HG03139 (cell line): ENCODE results near the gene ATG7.
"Not testable (repeated sequence)": the region's sequence is repeated elsewhere in the genome, so short reads cannot be mapped to it uniquely, and the experiment has no call there.

Experiments
- ATAC-seq: cut with Tn5 transposase; IDR thresholded peaks from one replicate; pipeline ENCODE4 v1.9.1; 2021; ENCODE audit not compliant: unreplicated experiment

ATG7 gene

DNA sequence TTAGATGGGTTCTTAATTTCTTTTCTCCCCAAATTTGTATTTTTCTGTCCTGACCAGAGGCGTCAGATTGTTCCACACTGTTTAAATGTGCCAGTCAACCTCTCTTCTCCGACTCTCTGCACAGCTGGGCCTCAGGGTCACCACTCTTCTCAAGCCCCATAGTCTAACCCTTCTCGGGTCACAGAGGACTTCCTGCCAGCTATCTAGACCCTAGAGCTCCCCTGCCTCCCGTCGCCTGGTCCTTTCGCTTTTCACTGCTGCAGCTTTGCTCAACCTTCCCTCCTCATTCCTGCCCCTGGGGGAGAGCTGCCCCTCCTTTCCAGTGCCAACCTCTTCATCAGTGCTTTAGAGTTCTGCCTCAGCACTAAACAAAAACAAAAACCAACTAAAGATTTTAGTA lies 151.7 kb downstream of the ATG7 start:
- ATAC-seq, result no peak

DNA sequence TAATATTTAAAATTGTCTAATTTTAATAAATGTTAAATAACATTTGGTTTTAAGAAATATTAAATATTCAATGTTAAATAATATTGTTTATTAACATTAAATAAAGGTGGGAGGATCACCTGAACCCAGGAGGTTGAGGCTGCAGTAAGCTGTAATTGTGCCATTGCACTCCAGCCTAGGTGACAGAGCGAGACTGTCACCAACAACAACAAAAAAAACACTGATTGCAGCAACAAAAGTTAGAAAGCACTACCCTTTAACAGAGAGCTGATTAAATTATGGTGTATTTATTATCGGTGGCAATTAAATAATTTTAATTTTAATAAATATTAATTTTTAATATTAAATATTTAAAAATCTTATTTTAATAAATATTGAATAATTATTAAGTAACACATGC lies 152.1 kb downstream of the ATG7 start:
- ATAC-seq, result no peak

DNA sequence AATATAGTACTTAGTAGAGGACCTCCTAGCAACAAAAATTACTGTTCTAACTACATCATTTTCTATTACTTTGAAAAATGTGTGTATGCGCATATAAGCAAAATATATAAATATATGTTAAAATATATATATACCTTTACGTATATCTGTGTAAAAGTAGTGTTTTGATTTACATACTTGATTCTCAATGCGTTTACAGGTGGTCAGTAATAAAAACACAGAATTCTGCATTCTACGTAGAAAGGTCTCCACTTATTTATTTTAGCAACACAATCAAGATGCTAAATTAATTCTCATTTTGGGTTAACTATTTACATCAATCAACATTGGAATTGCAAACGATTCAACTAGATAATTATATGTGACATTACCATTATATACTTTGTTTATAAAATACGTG lies 158.0 kb downstream of the ATG7 start:
- no peak for ATAC-seq

DNA sequence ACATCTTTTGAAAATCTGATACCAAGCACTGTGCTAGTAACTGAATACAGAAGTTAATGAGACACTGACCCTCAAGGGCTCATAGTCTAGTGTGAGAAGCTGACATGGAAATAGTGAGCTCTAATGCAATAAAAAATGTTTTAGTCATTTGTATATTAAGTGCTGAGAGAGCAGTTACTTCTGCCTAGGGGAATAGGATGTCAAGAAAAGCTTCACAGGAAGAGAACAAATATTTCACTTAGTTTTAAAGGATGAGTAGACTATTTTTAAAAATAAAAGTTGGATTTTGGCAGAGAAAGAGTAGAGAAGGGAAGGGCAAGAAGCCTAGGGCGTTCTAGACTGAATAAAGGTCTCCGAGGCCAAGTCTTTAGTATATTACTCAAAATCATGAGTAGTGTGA lies 158.4 kb downstream of the ATG7 start:
- no peak for ATAC-seq

- no peak for ATAC-seq
These were observed 159.1 kb downstream of the ATG7 start for GRCh38 chr3:11431319-11431718.

DNA sequence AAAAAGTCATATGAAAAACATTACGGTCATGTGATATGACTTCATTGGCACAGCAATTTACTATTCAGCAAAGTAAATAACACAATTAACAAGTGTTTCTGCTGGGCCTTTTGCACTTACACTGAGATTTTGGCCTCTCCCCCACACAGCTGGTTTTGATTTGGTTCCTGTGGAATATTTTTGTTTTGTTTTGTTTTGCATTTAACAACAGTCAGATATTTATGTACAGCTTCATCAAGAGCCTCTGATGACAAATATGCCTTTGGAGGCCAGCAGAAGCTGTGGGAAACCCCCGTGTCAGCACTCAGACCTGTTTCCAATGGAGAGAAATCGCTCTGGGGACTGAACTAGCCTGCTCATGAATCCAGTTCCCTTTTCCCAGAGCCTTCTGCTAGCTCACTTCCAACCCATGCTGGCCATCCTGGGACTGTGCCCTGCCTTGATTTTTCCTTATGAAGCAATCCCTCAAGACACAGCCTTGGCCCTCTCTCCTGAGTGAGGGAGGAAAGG lies 161.9 kb downstream of the ATG7 start:
- ATAC-seq, result no peak

DNA sequence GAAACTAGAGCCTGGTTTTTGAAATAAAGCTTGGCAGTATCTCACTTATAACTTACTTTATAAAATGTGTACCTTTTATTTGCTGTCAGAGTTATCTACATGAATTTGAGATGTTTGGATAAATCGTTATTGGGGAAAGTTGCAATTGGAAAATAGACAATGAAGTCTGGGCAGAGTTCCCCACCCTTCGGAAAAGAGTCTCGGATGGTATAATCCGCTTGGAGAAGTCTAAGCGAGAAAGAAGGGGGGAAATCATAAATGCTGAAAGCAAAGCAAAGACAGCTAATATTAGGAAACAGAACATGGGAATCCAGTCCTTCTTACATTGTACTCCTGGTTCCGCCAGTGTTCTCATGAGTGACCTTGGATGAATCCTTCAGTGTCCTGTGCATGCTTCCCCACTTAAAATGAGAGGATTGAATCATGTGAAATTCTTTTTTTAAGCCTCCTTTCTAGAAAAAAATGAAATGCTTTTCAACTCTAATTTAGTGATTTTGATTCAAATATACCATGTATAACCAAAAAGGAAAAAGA lies 162.4 kb downstream of the ATG7 start:
- ATAC-seq, result no peak

GRCh38 chr3:11435440-11436165 lies 163.4 kb downstream of the ATG7 start:
- no peak for ATAC-seq

DNA sequence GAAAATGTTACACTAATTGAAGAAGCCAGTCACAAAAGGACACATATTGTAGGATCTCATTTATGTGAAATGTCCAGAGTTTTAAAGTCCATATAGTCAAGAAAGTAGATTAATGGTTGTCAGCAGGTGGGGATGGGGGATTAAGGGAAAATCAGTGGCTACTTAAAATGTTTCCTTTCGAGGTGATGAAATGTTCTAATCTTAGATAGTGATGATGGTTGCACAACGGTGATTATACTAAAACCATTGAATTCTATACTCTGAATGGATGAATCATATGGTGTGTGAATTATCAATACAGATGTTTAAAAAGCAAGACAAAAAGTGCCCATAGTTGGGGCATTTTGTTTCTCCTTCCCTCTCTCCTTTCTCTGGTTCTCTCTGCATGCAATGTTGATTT lies 164.6 kb downstream of the ATG7 start:
- ATAC-seq, result no peak

- ATAC-seq, result no peak
These were observed 165.3 kb downstream of the ATG7 start for GRCh38 chr3:11437506-11437905.

DNA sequence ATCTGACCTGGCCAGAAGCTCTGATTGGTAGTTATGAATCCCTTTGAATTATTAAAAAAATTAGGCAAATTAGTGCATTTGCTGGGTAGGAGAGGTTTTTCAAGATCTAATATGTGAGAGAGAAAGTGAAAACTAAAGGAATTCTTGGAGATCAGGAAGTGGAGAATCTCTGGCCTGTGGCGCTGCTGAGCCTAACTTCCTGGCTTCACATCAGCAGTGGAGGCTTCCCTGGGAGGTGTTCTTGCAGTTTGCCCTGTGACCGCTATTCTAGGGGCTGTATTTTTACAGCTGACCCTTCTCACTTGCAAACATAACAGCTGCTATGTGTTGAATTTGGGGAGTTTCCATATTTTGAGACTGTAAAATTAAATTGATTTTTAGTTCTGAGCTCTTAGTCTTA lies 166.4 kb downstream of the ATG7 start:
- ATAC-seq, result no peak

DNA sequence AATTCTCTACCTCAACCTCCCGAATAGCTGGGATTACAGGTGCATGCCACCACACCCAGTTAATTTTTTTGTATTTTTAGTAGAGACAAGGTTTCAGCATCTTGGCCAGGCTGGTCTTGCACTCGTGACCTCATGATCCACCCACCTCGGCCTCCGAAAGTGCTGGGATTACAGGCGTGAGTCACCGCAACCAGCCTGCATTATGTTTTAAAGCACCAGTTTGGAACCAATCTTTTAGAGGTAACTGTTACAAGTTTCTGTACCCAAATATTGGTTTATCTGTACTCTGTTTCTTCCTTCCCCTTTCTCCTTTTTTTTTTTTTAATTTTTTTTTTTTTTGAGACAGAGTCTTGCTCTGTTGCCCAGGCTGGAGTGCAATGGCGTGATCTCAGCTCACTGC lies 169.1 kb downstream of the ATG7 start:
- ATAC-seq, result not testable (repeated sequence)

- ATAC-seq, result no peak
These were observed 172.2 kb downstream of the ATG7 start for GRCh38 chr3:11444404-11444803.

GRCh38 chr3:11445193-11445592 lies 173.0 kb downstream of the ATG7 start:
- not testable (repeated sequence) for ATAC-seq

GRCh38 chr3:11445883-11446282 lies 173.7 kb downstream of the ATG7 start:
- ATAC-seq, result no peak

GRCh38 chr3:11447584-11448200 lies 175.5 kb downstream of the ATG7 start:
- no peak for ATAC-seq

DNA sequence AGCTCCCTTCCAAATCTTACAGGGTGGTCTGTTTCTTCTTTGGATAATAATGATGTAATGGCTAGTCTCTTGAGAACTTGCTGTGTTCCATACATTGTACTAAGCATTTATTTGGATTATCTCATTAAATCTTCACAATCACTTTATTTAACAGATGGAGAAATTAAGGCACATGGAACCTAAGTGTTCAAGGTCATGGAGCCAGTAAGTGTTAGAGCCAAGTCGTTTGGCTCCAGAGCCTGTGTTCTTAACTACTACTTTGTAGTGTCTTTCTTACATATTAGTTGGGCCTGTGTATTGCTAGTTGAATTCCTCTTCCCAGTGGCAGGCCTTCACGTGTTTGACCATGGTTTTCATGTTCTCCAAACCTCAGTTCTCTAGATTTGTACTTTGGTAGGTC lies 177.8 kb downstream of the ATG7 start:
- no peak for ATAC-seq

GRCh38 chr3:11452312-11452711 lies 180.1 kb downstream of the ATG7 start:
- no peak for ATAC-seq

- no peak for ATAC-seq
These were observed 181.0 kb downstream of the ATG7 start for GRCh38 chr3:11452885-11453847.

DNA sequence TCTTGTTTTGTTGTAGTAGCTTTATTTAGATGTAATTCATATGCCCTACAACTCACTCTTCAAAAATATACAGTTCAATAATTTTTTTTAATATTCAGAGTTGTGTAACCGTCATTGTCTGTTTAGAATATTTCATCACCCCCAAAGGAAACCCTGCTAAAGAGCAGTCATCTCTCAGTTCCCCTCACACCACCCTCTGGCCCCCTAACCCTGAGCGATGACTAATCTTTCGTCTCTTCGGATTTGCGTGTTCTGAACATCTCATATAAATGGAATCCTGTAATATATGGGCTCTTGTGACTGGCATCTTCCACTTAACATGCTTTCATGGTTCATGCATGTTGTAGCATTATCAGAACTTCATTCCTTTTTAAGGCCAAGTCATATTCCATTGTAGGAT lies 183.8 kb downstream of the ATG7 start:
- no peak for ATAC-seq

GRCh38 chr3:11457135-11457534 lies 184.9 kb downstream of the ATG7 start:
- ATAC-seq, result no peak
